ENCODE results near the gene DYNC1LI1.

DYNC1LI1 gene

DNA sequence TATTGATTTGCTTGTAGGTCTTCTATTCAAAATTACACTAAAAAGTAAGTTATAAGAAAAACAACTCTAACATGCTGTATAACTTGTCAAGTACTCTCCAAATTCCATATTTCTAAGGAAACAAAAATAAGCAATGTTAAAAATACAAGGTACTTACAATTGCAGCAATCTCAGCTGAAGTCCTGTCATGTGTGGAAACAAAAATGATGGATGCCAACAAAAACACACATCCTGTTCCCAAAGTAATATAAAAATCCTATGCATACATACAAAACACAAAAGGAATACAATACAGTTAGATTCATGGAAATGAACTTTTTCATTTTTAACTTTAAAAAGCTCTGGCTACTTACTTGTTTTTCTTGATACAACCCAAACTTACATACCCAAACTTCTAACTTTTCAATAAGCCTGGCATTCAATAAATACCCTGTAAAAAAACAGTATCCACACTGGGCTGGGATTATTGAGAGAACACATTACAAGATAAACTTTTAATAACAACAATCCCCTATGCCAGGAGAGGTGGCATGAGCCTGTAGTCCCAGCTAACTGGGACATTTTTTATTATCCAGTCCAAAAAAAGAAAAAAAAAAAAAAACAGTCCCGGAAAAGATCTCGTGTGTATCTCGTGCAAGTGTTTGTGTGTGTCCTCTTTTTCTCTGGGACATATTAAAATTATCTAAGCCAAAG is 82.7 kb downstream of the DYNC1LI1 start:
- TF ChIP-seq, protein P1, sequence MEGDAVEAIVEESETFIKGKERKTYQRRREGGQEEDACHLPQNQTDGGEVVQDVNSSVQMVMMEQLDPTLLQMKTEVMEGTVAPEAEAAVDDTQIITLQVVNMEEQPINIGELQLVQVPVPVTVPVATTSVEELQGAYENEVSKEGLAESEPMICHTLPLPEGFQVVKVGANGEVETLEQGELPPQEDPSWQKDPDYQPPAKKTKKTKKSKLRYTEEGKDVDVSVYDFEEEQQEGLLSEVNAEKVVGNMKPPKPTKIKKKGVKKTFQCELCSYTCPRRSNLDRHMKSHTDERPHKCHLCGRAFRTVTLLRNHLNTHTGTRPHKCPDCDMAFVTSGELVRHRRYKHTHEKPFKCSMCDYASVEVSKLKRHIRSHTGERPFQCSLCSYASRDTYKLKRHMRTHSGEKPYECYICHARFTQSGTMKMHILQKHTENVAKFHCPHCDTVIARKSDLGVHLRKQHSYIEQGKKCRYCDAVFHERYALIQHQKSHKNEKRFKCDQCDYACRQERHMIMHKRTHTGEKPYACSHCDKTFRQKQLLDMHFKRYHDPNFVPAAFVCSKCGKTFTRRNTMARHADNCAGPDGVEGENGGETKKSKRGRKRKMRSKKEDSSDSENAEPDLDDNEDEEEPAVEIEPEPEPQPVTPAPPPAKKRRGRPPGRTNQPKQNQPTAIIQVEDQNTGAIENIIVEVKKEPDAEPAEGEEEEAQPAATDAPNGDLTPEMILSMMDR (IDR thresholded peaks at IDR 0.05; ENCODE audit: low read depth, low read length, missing control alignments): no peak
- no peak for DNase-seq (ENCODE audit: low read depth)
- no peak overlapping the region for H3K4me3 ChIP-seq (ENCODE audit: low read depth, low read length)

- no peak overlapping the region for H3K4me3 ChIP-seq (ENCODE audit: low read depth, low read length)
- DNase-seq (ENCODE audit: low read depth): no peak
- TF ChIP-seq, protein P1 (IDR thresholded peaks at IDR 0.05; ENCODE audit: low read depth, low read length, missing control alignments): no peak
These were observed 86.2 kb downstream of the DYNC1LI1 start for GRCh38 chr3:32484436-32484835.

DNA sequence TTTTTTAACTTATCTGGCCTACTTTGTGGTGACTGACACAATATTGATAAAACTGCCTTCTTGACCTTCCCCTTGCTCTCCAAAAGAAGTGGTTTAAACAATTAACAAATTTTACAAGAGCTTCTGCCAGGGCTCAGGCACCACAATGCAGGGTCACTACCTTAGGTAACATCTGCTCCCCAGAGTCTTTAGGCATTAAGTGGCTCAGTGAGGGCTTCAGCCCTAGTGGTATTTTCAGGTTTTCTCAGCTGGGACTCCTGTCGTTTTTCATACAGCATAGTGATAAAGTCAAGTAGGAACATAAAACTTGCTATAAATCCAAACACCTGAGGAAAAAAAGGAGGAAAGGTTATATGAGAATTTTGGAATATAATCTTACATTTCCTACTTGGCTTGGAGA is 86.9 kb downstream of the DYNC1LI1 start:
- no peak overlapping the region for H3K4me3 ChIP-seq (ENCODE audit: low read depth, low read length)
- TF ChIP-seq, protein P1 (IDR thresholded peaks at IDR 0.05; ENCODE audit: low read depth, low read length, missing control alignments): no peak
- DNase-seq (ENCODE audit: low read depth): no peak

GRCh38 chr3:32482693-32483092 is 88.0 kb downstream of the DYNC1LI1 start:
- no peak for DNase-seq (ENCODE audit: low read depth)
- TF ChIP-seq, protein P1 (IDR thresholded peaks at IDR 0.05; ENCODE audit: low read depth, low read length, missing control alignments): no peak

DNA sequence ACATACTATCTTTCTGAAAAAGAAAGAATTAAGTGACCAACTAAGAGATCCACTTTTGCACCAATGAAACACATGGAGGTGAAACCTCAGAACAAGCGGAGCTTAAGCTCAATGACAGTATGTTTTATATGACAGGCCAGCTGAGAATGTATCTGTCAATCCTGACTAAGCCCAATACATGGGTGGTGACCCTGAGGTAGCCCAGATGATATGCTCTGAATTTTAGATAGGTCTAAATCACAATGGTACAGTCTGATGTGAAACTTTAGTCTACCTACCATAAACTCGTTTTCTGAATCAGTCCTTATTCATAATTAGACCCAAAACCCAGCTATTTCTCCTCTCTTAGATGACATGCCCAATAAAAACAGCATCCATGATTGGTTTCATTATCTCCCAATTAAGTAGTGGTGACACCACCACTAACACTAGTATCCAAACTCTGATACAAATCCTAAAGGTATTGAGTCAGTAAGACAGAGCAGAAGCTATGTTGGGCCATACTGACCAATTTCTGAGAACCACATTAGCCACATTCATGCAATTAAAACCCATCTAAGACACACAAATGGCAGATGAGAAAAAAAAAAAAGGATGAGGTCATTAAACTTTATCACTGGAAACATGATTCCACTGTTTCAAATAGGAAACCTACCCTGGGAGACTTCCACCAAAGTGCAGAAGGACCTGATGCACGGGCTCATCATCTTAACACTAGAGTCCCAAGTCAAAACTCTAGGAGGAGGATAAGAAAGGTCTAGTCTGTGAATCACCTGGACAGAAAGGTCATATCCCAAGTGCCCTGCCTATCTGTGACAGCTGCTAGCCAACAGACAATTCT is 88.6 kb downstream of the DYNC1LI1 start:
- DNase-seq (ENCODE audit: low read depth): no peak
- H3K4me3 ChIP-seq (ENCODE audit: low read depth, low read length): no peak overlapping the region
- TF ChIP-seq, protein P1 (IDR thresholded peaks at IDR 0.05; ENCODE audit: low read depth, low read length, missing control alignments): no peak

More at GRCh38 chr3:32482693-32483092, 88.0 kb downstream of the DYNC1LI1 start:
- H3K4me3 ChIP-seq (ENCODE audit: low read depth, low read length): no peak overlapping the region

DNA sequence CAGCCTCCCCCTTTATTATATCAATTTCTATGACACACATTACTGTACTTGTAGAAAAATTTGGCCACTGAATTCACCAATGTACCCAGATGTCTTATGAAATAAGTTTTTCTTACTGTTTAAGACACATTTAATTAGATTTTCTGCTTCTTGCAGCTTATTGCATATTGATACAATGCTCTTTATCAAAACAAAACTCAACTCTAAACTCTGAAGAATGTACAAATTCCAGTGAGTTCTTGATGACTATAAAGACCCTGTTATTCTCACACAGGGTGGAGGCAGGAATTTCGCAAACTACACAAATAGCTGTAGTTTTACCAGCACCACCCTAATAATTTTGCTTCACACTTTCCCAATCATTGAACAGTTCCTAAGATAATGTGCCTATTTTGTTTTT is 90.1 kb downstream of the DYNC1LI1 start:
- TF ChIP-seq, protein P1 (IDR thresholded peaks at IDR 0.05; ENCODE audit: low read depth, low read length, missing control alignments): no peak
- H3K4me3 ChIP-seq (ENCODE audit: low read depth, low read length): no peak overlapping the region
- DNase-seq (ENCODE audit: low read depth): no peak

Measured in GM12864 (cell line).